BE2C (cell line): ENCODE measurements around the gene SGSH.

Source experiments
- DNase-seq: peaks from one replicate; pipeline ENCODE4 v3.0.0-alpha.2; 2020
- H3K27me3 ChIP-seq: fragments of 250-450 bp; sonication (Bioruptor Pico); 2 replicates; pipeline ENCODE4 v1.5.1; 2020; ENCODE audit warnings: mild to moderate bottlenecking
- H3K36me3 ChIP-seq: fragments of 250-450 bp; sonication (Bioruptor Pico); 2 replicates; pipeline ENCODE4 v1.5.1; 2020; ENCODE audit warnings: mild to moderate bottlenecking
- H3K4me1 ChIP-seq: fragments of 250-450 bp; sonication (Bioruptor Pico); 2 replicates; pipeline ENCODE4 v1.5.1; 2020
- H3K4me3 ChIP-seq: 2 replicates; pipeline ENCODE4 v1.5.1; 2011; ENCODE audit warnings: low read depth, low read length
- H3K9me3 ChIP-seq: fragments of 250-450 bp; sonication (Bioruptor Pico); 2 replicates; pipeline ENCODE4 v1.5.1; 2020
- CTCF ChIP-seq: IDR thresholded peaks from 2 replicates; pipeline ENCODE4 v1.5.1; 2012; ENCODE audit warnings: mild to moderate bottlenecking, low read depth, low read length

The SGSH gene

GRCh38 chr17:80184423-80184714 lies 35.8 kb downstream of the SGSH start:
- no peak for TF ChIP-seq CTCF
- DNase-seq = no peak
- Histone ChIP-seq H3K36me3 (no peaks in the 10 kb centered on the region), H3K9me3 (no peaks in the 10 kb centered on the region), H3K27me3 (no peaks in the 10 kb centered on the region), H3K4me1 (no peaks in the 10 kb centered on the region), H3K4me3 (no peak overlapping the region)

- TF ChIP-seq CTCF = no peak
- H3K9me3 ChIP-seq = no peaks in the 10 kb centered on the region
- H3K4me3 ChIP-seq = no peak overlapping the region
- H3K4me1 ChIP-seq = no peaks in the 10 kb centered on the region
- DNase-seq = no peak
- no peaks in the 10 kb centered on the region for H3K27me3 ChIP-seq
- no peaks in the 10 kb centered on the region for H3K36me3 ChIP-seq
These were observed 36.3 kb downstream of the SGSH start for GRCh38 chr17:80183581-80184422.

GRCh38 chr17:80182845-80183223 lies 37.3 kb downstream of the SGSH start:
- no peaks in the 10 kb centered on the region for H3K36me3 ChIP-seq
- TF ChIP-seq CTCF = no peak

GRCh38 chr17:80182118-80182844 lies 37.9 kb downstream of the SGSH start:
- Histone ChIP-seq H3K36me3 (no peaks in the 10 kb centered on the region), H3K4me3 (no peak overlapping the region), H3K9me3 (no peaks in the 10 kb centered on the region), H3K4me1 (no peaks in the 10 kb centered on the region), H3K27me3 (no peaks in the 10 kb centered on the region)
- no peak for TF ChIP-seq CTCF
- no peak for DNase-seq

More at GRCh38 chr17:80182845-80183223, 37.3 kb downstream of the SGSH start:
- H3K9me3 ChIP-seq = no peaks in the 10 kb centered on the region
- no peak overlapping the region for H3K4me3 ChIP-seq
- no peaks in the 10 kb centered on the region for H3K27me3 ChIP-seq
- DNase-seq = no peak
- no peaks in the 10 kb centered on the region for H3K4me1 ChIP-seq

GRCh38 chr17:80181431-80181830 lies 38.7 kb downstream of the SGSH start:
- no peak overlapping the region for H3K4me3 ChIP-seq
- H3K4me1 ChIP-seq = no peaks in the 10 kb centered on the region
- H3K9me3 ChIP-seq = no peaks in the 10 kb centered on the region
- DNase-seq = no peak
- no peaks in the 10 kb centered on the region for H3K27me3 ChIP-seq
- no peak for TF ChIP-seq CTCF
- H3K36me3 ChIP-seq = no peaks in the 10 kb centered on the region

GRCh38 chr17:80180192-80180591 lies 39.9 kb downstream of the SGSH start:
- no peaks in the 10 kb centered on the region for H3K9me3 ChIP-seq
- DNase-seq = no peak
- no peaks in the 10 kb centered on the region for H3K36me3 ChIP-seq
- no peaks in the 10 kb centered on the region for H3K27me3 ChIP-seq
- no peak for TF ChIP-seq CTCF
- no peak overlapping the region for H3K4me3 ChIP-seq
- H3K4me1 ChIP-seq = no peaks in the 10 kb centered on the region
